ENCODE measurements around the gene BLMH.

BLMH gene

GRCh38 chr17:30314474-30314873, 22.7 kb upstream of the BLMH start:
- TF ChIP-seq CTCF (IDR thresholded peaks at IDR 0.05; ENCODE audit: low read depth, low read length, missing control alignments), result no peak
- in situ Hi-C loops (cut with HindIII; ENCODE audit: low pct_ligation_motif_present, low sequenced_read_pairs), result no loop called here
- Histone ChIP-seq H3K27me3 (replicated peaks) (no peaks in the 10 kb centered on the region), H3K27ac (no peak overlapping the region), H3K36me3 (replicated peaks) (no peaks in the 10 kb centered on the region), H3K4me3 (ENCODE audit: low read depth, low read length) (no peak overlapping the region)
- no peak for DNase-seq

- no peak for TF ChIP-seq CTCF (IDR thresholded peaks at IDR 0.05; ENCODE audit: low read depth, low read length, missing control alignments)
- in situ Hi-C loops (cut with HindIII; ENCODE audit: low pct_ligation_motif_present, low sequenced_read_pairs), result no loop called here
- no peaks in the 10 kb centered on the region for H3K27me3 ChIP-seq (replicated peaks)
- no peak for DNase-seq
- no peak overlapping the region for H3K4me3 ChIP-seq (ENCODE audit: low read depth, low read length)
- no peaks in the 10 kb centered on the region for H3K36me3 ChIP-seq (replicated peaks)
- no peak overlapping the region for H3K27ac ChIP-seq
Observed at GRCh38 chr17:30312226-30312625, 20.5 kb upstream of the BLMH start.

- Histone ChIP-seq H3K27ac (no peak overlapping the region), H3K4me3 (ENCODE audit: low read depth, low read length) (no peak overlapping the region), H3K36me3 (replicated peaks) (no peaks in the 10 kb centered on the region), H3K27me3 (replicated peaks) (no peaks in the 10 kb centered on the region)
- DNase-seq, result no peak
- TF ChIP-seq CTCF (IDR thresholded peaks at IDR 0.05; ENCODE audit: low read depth, low read length, missing control alignments), result no peak
- in situ Hi-C loops (cut with HindIII; ENCODE audit: low pct_ligation_motif_present, low sequenced_read_pairs), result no loop called here
Observed at GRCh38 chr17:30310562-30310961, 18.8 kb upstream of the BLMH start.

- DNase-seq, result no peak
Observed at GRCh38 chr17:30309591-30309990, 17.8 kb upstream of the BLMH start.

GRCh38 chr17:30308406-30308805, 16.7 kb upstream of the BLMH start:
- no peak for TF ChIP-seq CTCF (IDR thresholded peaks at IDR 0.05; ENCODE audit: low read depth, low read length, missing control alignments)
- no peaks in the 10 kb centered on the region for H3K27me3 ChIP-seq (replicated peaks)
- no peaks in the 10 kb centered on the region for H3K36me3 ChIP-seq (replicated peaks)
- DNase-seq, result no peak
- in situ Hi-C loops (cut with HindIII; ENCODE audit: low pct_ligation_motif_present, low sequenced_read_pairs), result no loop called here
- H3K27ac ChIP-seq, result no peak overlapping the region
- no peak overlapping the region for H3K4me3 ChIP-seq (ENCODE audit: low read depth, low read length)

More at GRCh38 chr17:30309591-30309990, 17.8 kb upstream of the BLMH start:
- H3K36me3 ChIP-seq (replicated peaks), result no peaks in the 10 kb centered on the region
- no peak overlapping the region for H3K27ac ChIP-seq
- H3K4me3 ChIP-seq (ENCODE audit: low read depth, low read length), result no peak overlapping the region
- TF ChIP-seq CTCF (IDR thresholded peaks at IDR 0.05; ENCODE audit: low read depth, low read length, missing control alignments), result no peak
- in situ Hi-C loops (cut with HindIII; ENCODE audit: low pct_ligation_motif_present, low sequenced_read_pairs), result no loop called here
- no peaks in the 10 kb centered on the region for H3K27me3 ChIP-seq (replicated peaks)

- no peaks in the 10 kb centered on the region for H3K27me3 ChIP-seq (replicated peaks)
- DNase-seq, result no peak
- no peak overlapping the region for H3K4me3 ChIP-seq (ENCODE audit: low read depth, low read length)
- in situ Hi-C loops (cut with HindIII; ENCODE audit: low pct_ligation_motif_present, low sequenced_read_pairs), result no loop called here
- H3K27ac ChIP-seq, result no peak overlapping the region
- no peak for TF ChIP-seq CTCF (IDR thresholded peaks at IDR 0.05; ENCODE audit: low read depth, low read length, missing control alignments)
- H3K36me3 ChIP-seq (replicated peaks), result no peaks in the 10 kb centered on the region
Observed at GRCh38 chr17:30304778-30305177, 13.0 kb upstream of the BLMH start.

Measured in brain microvascular endothelial cell (primary cell).